Measurements from ENCODE around the gene FRAS1. TPM values are rescaled to one million over a fixed set of nuclear protein-coding genes. Genes with fewer than 3 reads are reported as not detected.

Gene FRAS1
- total RNA-seq, 2 donors from 2014 or later, result 2.1 to 4.0 TPM

DNA sequence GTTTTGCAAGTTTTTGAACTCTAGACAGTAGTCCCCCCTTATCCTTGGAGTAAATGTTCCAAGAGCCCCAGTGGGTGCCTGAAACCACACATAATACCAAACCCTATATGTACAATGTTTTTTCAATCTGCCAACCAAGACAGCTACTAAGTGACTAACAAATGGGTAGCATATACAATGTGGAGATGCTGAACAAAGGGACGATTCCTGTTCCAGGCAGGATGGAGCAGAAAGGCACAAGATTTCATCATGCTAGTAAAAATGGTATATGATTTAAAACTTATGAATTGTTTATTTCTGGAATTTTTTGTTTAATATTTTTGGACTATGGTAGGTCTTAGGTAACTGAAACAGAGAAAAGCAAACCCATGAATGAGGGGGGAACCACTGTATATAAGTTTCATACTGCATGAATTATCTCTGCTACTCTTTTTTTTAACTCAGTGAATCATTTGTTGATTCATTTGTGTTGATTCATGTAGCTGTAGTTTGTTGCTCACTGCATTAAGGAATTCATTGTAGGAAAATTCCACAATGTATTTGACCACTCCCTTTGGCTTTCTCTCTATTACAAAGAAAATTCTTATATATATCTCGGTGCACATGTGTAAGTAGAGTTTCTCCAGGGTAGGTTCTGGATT, 472.6 kb downstream of the FRAS1 start:
- H3K27me3 ChIP-seq, result no peaks in the 10 kb centered on the region
- TF ChIP-seq, protein P1, sequence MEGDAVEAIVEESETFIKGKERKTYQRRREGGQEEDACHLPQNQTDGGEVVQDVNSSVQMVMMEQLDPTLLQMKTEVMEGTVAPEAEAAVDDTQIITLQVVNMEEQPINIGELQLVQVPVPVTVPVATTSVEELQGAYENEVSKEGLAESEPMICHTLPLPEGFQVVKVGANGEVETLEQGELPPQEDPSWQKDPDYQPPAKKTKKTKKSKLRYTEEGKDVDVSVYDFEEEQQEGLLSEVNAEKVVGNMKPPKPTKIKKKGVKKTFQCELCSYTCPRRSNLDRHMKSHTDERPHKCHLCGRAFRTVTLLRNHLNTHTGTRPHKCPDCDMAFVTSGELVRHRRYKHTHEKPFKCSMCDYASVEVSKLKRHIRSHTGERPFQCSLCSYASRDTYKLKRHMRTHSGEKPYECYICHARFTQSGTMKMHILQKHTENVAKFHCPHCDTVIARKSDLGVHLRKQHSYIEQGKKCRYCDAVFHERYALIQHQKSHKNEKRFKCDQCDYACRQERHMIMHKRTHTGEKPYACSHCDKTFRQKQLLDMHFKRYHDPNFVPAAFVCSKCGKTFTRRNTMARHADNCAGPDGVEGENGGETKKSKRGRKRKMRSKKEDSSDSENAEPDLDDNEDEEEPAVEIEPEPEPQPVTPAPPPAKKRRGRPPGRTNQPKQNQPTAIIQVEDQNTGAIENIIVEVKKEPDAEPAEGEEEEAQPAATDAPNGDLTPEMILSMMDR (IDR thresholded peaks at IDR 0.05), result no peak

DNA sequence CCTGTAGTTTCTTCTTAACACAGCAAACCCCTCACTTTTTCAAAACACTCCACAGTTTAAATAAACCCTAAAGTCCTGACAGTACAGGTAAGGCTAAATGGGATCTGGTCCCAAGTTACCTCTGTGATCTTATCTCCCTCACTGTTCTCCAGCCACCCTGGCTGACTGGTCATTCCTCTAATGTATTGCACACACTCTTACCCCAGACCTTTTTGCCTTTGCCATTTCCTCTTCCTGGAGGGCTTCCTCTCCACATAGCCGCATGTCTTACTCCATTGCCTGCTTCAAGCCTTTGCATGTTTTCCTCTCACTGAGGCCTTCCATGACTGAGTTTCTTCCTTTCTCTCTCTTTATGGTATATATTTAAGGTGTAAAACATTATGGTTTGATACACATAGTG, 474.9 kb downstream of the FRAS1 start:
- no peaks in the 10 kb centered on the region for H3K36me3 ChIP-seq
- H3K27ac ChIP-seq, result no peak overlapping the region
- no peaks in the 10 kb centered on the region for H3K4me1 ChIP-seq
- no peak for DNase-seq
- TF ChIP-seq, protein P1 (IDR thresholded peaks at IDR 0.05), result no peak
- intact Hi-C loops (cut with DNase I), result no loop called here
- no peaks in the 10 kb centered on the region for H3K27me3 ChIP-seq
- H3K4me3 ChIP-seq, result no peak overlapping the region
- H3K9me3 ChIP-seq, result no peaks in the 10 kb centered on the region
- no peak overlapping the region for H3K9ac ChIP-seq (ENCODE audit: low read depth in 2 of 2, low read length in 2 of 2)

More for the DNA sequence above, 472.6 kb downstream of the FRAS1 start:
- no peak overlapping the region for H3K27ac ChIP-seq
- DNase-seq, result no peak
- H3K36me3 ChIP-seq, result no peaks in the 10 kb centered on the region
- no peak overlapping the region for H3K9ac ChIP-seq (ENCODE audit: low read depth in 2 of 2, low read length in 2 of 2)
- no peak overlapping the region for H3K4me3 ChIP-seq
- no peaks in the 10 kb centered on the region for H3K4me1 ChIP-seq
- intact Hi-C loops (cut with DNase I), result no loop called here
- no peaks in the 10 kb centered on the region for H3K9me3 ChIP-seq

- Histone ChIP-seq H3K9me3 (no peaks in the 10 kb centered on the region), H3K4me1 (no peaks in the 10 kb centered on the region), H3K9ac (ENCODE audit: low read depth in 2 of 2, low read length in 2 of 2) (no peak overlapping the region), H3K27ac (no peak overlapping the region), H3K4me3 (no peak overlapping the region), H3K36me3 (no peaks in the 10 kb centered on the region), H3K27me3 (no peaks in the 10 kb centered on the region)
- no peak for DNase-seq
- TF ChIP-seq, protein P1 (IDR thresholded peaks at IDR 0.05), result no peak
- intact Hi-C loops (cut with DNase I), result no loop called here
Observed at GRCh38 chr4:78533854-78534253, 476.7 kb downstream of the FRAS1 start.

DNA sequence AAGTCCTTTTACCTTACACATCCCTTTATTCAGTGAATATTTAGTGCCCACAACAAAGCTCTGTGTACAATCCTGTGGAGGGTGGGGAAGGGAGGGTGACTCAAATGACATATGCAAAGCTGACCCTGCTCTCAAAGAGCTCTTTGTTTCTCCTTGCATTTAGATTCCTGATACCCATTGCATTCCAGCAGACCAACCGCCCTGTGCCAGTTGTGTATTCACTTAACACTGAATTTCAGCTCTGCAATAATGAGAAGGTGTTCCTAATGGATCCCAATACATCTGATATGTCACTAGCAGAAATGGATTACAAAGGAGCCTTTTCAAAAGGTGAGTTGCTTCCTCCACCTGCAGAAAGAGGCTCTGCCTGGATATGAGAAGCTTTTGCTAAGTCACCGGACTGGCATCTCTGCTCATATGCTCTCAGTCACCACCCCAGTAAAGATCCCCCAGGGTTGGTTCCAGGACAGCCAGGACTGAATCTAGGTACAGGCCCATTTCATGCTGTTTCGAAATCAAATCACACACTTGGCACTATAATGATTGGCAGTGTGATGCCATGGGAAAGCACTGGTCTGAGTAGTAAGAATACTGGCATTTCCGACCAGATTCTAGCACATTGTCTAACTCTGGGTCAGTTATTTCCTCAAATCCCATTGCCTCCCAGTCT, 477.3 kb downstream of the FRAS1 start:
- Histone ChIP-seq H3K27ac (no peak overlapping the region), H3K4me3 (no peak overlapping the region), H3K9ac (ENCODE audit: low read depth in 2 of 2, low read length in 2 of 2) (no peak overlapping the region), H3K27me3 (no peaks in the 10 kb centered on the region), H3K9me3 (no peaks in the 10 kb centered on the region), H3K36me3 (no peaks in the 10 kb centered on the region), H3K4me1 (no peaks in the 10 kb centered on the region)
- intact Hi-C loops (cut with DNase I), result no loop called here
- TF ChIP-seq, protein P1 (IDR thresholded peaks at IDR 0.05), result no peak
- DNase-seq, result no peak

GRCh38 chr4:78542373-78542772, 485.2 kb downstream of the FRAS1 start:
- TF ChIP-seq, protein P1 (IDR thresholded peaks at IDR 0.05), result no peak
- no peak for DNase-seq
- Histone ChIP-seq H3K4me3 (no peak overlapping the region), H3K27ac (no peak overlapping the region), H3K27me3 (no peaks in the 10 kb centered on the region), H3K9ac (ENCODE audit: low read depth in 2 of 2, low read length in 2 of 2) (no peak overlapping the region), H3K36me3 (no peaks in the 10 kb centered on the region), H3K4me1 (no peaks in the 10 kb centered on the region), H3K9me3 (no peaks in the 10 kb centered on the region)
- intact Hi-C loops (cut with DNase I), result no loop called here
